Neuronal stem cell (in vitro differentiated cells): ENCODE results near the gene PANK4.
A peak's percentile ranks its signal among the peaks of the same experiment; 100 is the strongest.

ENCODE experiments used
- DNase-seq: peaks from one replicate; pipeline ENCODE4 v3.0.0-alpha.2; 2013; ENCODE audit warnings: low spot score
- H2AFZ ChIP-seq: one replicate; pipeline ENCODE4 v1.6.1; 2013; ENCODE audit warnings: mild to moderate bottlenecking, low read length, inconsistent platforms
- H2AK5ac ChIP-seq: 2 replicates; pipeline ENCODE4 v1.6.1; 2013; ENCODE audit warnings: low read depth, mild to moderate bottlenecking, inconsistent platforms, low read length, moderate library complexity, mixed read lengths
- H2BK120ac ChIP-seq: 2 replicates; pipeline ENCODE4 v1.6.1; 2013; ENCODE audit warnings: low read depth, mild to moderate bottlenecking, inconsistent platforms, low read length, moderate library complexity, mixed read lengths
- H2BK12ac ChIP-seq: one replicate; pipeline ENCODE4 v1.6.1; 2013; ENCODE audit warnings: low read length, inconsistent platforms
- H2BK15ac ChIP-seq: 2 replicates; pipeline ENCODE4 v1.6.1; 2013; ENCODE audit warnings: mild to moderate bottlenecking, low read length, inconsistent platforms, mixed read lengths
- H2BK5ac ChIP-seq: one replicate; pipeline ENCODE4 v1.6.1; 2013; ENCODE audit warnings: inconsistent platforms, mild to moderate bottlenecking, low read length, moderate library complexity
- H3K14ac ChIP-seq: one replicate; pipeline ENCODE4 v1.6.1; 2013; ENCODE audit warnings: low read length, inconsistent platforms
- H3K18ac ChIP-seq: 2 replicates; pipeline ENCODE4 v1.6.1; 2013; ENCODE audit warnings: low read length, inconsistent platforms
- H3K23ac ChIP-seq: 2 replicates; pipeline ENCODE4 v1.6.1; 2013; ENCODE audit warnings: low read depth, mild to moderate bottlenecking, mixed read lengths, low read length, inconsistent platforms; ENCODE audit not compliant: poor library complexity
- H3K27ac ChIP-seq: replicated peaks from 3 replicates; pipeline ENCODE4 v1.5.1; 2013; ENCODE audit warnings: low read length, inconsistent platforms
- H3K27me3 ChIP-seq, 3 experiments: 2 replicates each; pipeline ENCODE4 v1.6.1; 2013; ENCODE audit warnings: low read length in 3 of 3, mild to moderate bottlenecking in 2 of 3, inconsistent platforms in 1 of 3, low read depth in 1 of 3, mixed read lengths in 1 of 3, moderate library complexity in 1 of 3; ENCODE audit not compliant: control insufficient read depth in 3 of 3, insufficient read depth in 3 of 3
- H3K36me3 ChIP-seq, 2 donors: replicated peaks in 1 of 2; 2 replicates each; pipeline ENCODE4 v1.6.1; 2013; ENCODE audit warnings: low read length in 2 of 2; ENCODE audit not compliant: control insufficient read depth in 2 of 2, insufficient read depth in 2 of 2
- H3K4ac ChIP-seq: 2 replicates; pipeline ENCODE4 v1.6.1; 2013; ENCODE audit warnings: inconsistent platforms, mild to moderate bottlenecking, low read length, moderate library complexity
- H3K4me1 ChIP-seq, 2 donors: 1 replicate in 1 of 2; 2 replicates in 1 of 2; pipeline ENCODE4 v1.6.1; 2013; ENCODE audit warnings: low read length in 2 of 2, low read depth in 1 of 2; ENCODE audit not compliant: control insufficient read depth in 2 of 2, insufficient read depth in 1 of 2
- H3K4me2 ChIP-seq: one replicate; pipeline ENCODE4 v1.6.1; 2013; ENCODE audit warnings: mild to moderate bottlenecking, low read length, inconsistent platforms; ENCODE audit not compliant: insufficient read depth, poor library complexity, severe bottlenecking
- H3K4me3 ChIP-seq, 2 donors: 2 replicates each; pipeline ENCODE4 v1.5.1; 2013; ENCODE audit warnings: low read length in 2 of 2, mild to moderate bottlenecking in 2 of 2, inconsistent platforms in 1 of 2, moderate library complexity in 1 of 2
- H3K79me1 ChIP-seq: one replicate; pipeline ENCODE4 v1.6.1; 2013; ENCODE audit warnings: low read depth, mild to moderate bottlenecking, inconsistent platforms, low read length, moderate library complexity
- H3K9ac ChIP-seq: one replicate; pipeline ENCODE4 v1.6.1; 2013; ENCODE audit warnings: mild to moderate bottlenecking, low read depth, low read length, inconsistent platforms; ENCODE audit not compliant: poor library complexity
- H3K9me3 ChIP-seq, 2 donors: replicated peaks in 1 of 2; 2 replicates each; pipeline versions ENCODE3 to v1.6.1; 2013; ENCODE audit warnings: low read length in 2 of 2, mild to moderate bottlenecking in 2 of 2, inconsistent platforms in 1 of 2, low read depth in 1 of 2, mixed read lengths in 1 of 2, moderate library complexity in 1 of 2; ENCODE audit not compliant: control insufficient read depth in 2 of 2, insufficient read depth in 1 of 2
- H4K8ac ChIP-seq: one replicate; pipeline ENCODE4 v1.6.1; 2013; ENCODE audit warnings: low read depth, mild to moderate bottlenecking, inconsistent platforms, low read length, moderate library complexity
- H4K91ac ChIP-seq: one replicate; pipeline ENCODE4 v1.6.1; 2013; ENCODE audit warnings: low read length, low read depth, mild to moderate bottlenecking, inconsistent platforms; ENCODE audit not compliant: poor library complexity
- WGBS, 2 donors: extraction: QIAGEN DNeasy Blood & Tissue Kit; methylation state at CpG; one replicate each; pipeline ENCODE4 v1.1.7; 2013; ENCODE audit warnings: missing lambda C conversion rate in 2 of 2, mixed read lengths in 1 of 2; ENCODE audit not compliant: insufficient read length in 2 of 2, insufficient replicate concordance in 1 of 2; ENCODE audit errors: extremely low coverage in 2 of 2; 5-methylcytosine and 5-hydroxymethylcytosine counted together

PANK4 gene

GRCh38 chr1:2494323-2494693 is 32.1 kb downstream of the PANK4 start:
- DNase-seq: no peak
- peak overlapping the region; percentile 38 for H3K18ac ChIP-seq
- H4K91ac ChIP-seq: no peak overlapping the region

GRCh38 chr1:2493691-2494322 is 32.6 kb downstream of the PANK4 start:
- Histone ChIP-seq H2AK5ac (peak overlapping the region; percentile 70), H3K27me3 (peaks cover 0 to 80% (median 0%) of the 10 kb centered on the region in 3 experiments)
- WGBS, 2 donors: no CpG with 5 or more reads among the region's 24 CpGs

More at GRCh38 chr1:2494323-2494693, 32.1 kb downstream of the PANK4 start:
- Histone ChIP-seq H3K4me2 (no peak overlapping the region), H4K8ac (no peak overlapping the region), H2AFZ (no peak overlapping the region), H2BK120ac (no peak overlapping the region), H3K4ac (no peak overlapping the region), H3K27me3 (peaks cover 0 to 78% (median 0%) of the 10 kb centered on the region in 3 experiments), H3K9ac (no peak overlapping the region), H3K79me1 (peaks cover 1% of the 10 kb centered on the region), H3K9me3 (peaks cover 0 to under 1% of the 10 kb centered on the region in 2 donors), H2BK5ac (peak overlapping the region; percentile 66), H3K23ac (peak overlapping the region; percentile 55), H3K14ac (no peak overlapping the region), H3K4me1 (no peaks in the 10 kb centered on the region), H3K27ac (no peak overlapping the region), H3K36me3 (no peaks in the 10 kb centered on the region), H2AK5ac (peak overlapping the region; percentile 56), H2BK15ac (peak overlapping the region; percentile 17), H3K4me3 (no peak overlapping the region), H2BK12ac (no peak overlapping the region)
- WGBS, 2 donors: no CpG with 5 or more reads among the region's 19 CpGs

GRCh38 chr1:2493218-2493617 is 33.2 kb downstream of the PANK4 start:
- Histone ChIP-seq H3K79me1 (peaks cover 1% of the 10 kb centered on the region), H3K4ac (no peak overlapping the region), H2BK120ac (no peak overlapping the region), H3K36me3 (no peaks in the 10 kb centered on the region), H3K9ac (peak overlapping the region; percentile 60), H2BK15ac (peak overlapping the region; percentile 85), H3K27me3 (peaks cover 0 to 85% (median 0%) of the 10 kb centered on the region in 3 experiments), H2AK5ac (peak overlapping the region; percentile 70), H3K27ac (no peak overlapping the region), H3K4me2 (no peak overlapping the region), H2BK12ac (peak overlapping the region; percentile 58), H4K91ac (no peak overlapping the region), H3K14ac (peak overlapping the region; percentile 56), H3K23ac (no peak overlapping the region), H3K4me3 (no peak overlapping the region), H3K9me3 (peaks cover 3 to 9% of the 10 kb centered on the region in 2 donors), H2AFZ (no peak overlapping the region), H3K4me1 (no peaks in the 10 kb centered on the region), H4K8ac (no peak overlapping the region), H3K18ac (peak overlapping the region; percentile 80), H2BK5ac (peak overlapping the region; percentile 66)
- no peak for DNase-seq
- WGBS, 2 donors: no CpG with 5 or more reads among the region's 19 CpGs

More at GRCh38 chr1:2493691-2494322, 32.6 kb downstream of the PANK4 start:
- Histone ChIP-seq H2AFZ (no peak overlapping the region), H3K18ac (peak overlapping the region; percentile 28), H3K9ac (peak overlapping the region; percentile 30), H2BK15ac (peak overlapping the region; percentile 85), H2BK120ac (no peak overlapping the region), H4K8ac (no peak overlapping the region), H3K4me3 (no peak overlapping the region), H2BK12ac (no peak overlapping the region), H3K14ac (no peak overlapping the region), H3K9me3 (peaks cover 3 to 5% of the 10 kb centered on the region in 2 donors), H3K4me1 (no peaks in the 10 kb centered on the region), H4K91ac (no peak overlapping the region), H3K23ac (peak overlapping the region; percentile 55), H2BK5ac (peak overlapping the region; percentile 66), H3K27ac (no peak overlapping the region), H3K79me1 (peaks cover 1% of the 10 kb centered on the region), H3K4ac (no peak overlapping the region), H3K4me2 (no peak overlapping the region), H3K36me3 (no peaks in the 10 kb centered on the region)
- DNase-seq: no peak

- Histone ChIP-seq H2BK5ac (no peak overlapping the region), H3K4me1 (no peaks in the 10 kb centered on the region), H3K27me3 (peaks cover 0 to 81% (median 0%) of the 10 kb centered on the region in 3 experiments), H2AK5ac (peak overlapping the region; percentile 88), H2BK120ac (no peak overlapping the region), H3K79me1 (peaks cover 1% of the 10 kb centered on the region), H3K27ac (no peak overlapping the region), H3K14ac (peak overlapping the region; percentile 56), H3K4me3 (no peak overlapping the region), H3K9me3 (peaks cover 4 to 9% of the 10 kb centered on the region in 2 donors), H3K23ac (peak overlapping the region; percentile 65), H4K91ac (no peak overlapping the region), H3K4me2 (no peak overlapping the region), H2AFZ (no peak overlapping the region), H3K36me3 (no peaks in the 10 kb centered on the region), H2BK12ac (peak overlapping the region; percentile 41), H3K4ac (no peak overlapping the region), H2BK15ac (no peak overlapping the region), H4K8ac (no peak overlapping the region), H3K18ac (peak overlapping the region; percentile 83), H3K9ac (peak overlapping the region; percentile 44)
- DNase-seq: no peak
- no CpG with 5 or more reads among the region's 13 CpGs for WGBS, 2 donors
Measured at GRCh38 chr1:2492091-2492490, 34.3 kb downstream of the PANK4 start.
